ENCODE results near the gene RNF215.

Gene RNF215

DNA sequence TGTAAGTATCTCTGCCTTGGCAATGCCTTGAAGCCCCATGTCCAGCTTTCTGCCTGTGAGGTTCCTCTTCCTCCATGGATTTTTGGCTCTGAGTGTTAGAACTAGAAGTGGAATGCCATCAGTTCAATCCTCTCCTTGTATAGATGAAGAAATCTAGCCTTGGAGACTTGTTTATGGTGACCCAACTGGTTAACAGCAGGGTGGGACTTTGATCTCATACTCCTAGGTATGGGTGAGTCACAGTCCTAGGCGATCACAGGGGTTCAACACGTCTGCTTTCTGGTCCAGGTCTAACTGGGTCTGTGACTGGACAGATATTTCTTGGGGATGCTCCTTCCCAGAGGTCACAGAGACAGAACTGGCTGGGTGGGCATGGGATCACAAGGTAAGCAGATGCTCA lies 29.2 kb upstream of the RNF215 start:
- TF ChIP-seq EZH2phosphoT487 (IDR thresholded peaks at IDR 0.05; ENCODE audit: low read length), result no peak
- TF ChIP-seq, protein P1, sequence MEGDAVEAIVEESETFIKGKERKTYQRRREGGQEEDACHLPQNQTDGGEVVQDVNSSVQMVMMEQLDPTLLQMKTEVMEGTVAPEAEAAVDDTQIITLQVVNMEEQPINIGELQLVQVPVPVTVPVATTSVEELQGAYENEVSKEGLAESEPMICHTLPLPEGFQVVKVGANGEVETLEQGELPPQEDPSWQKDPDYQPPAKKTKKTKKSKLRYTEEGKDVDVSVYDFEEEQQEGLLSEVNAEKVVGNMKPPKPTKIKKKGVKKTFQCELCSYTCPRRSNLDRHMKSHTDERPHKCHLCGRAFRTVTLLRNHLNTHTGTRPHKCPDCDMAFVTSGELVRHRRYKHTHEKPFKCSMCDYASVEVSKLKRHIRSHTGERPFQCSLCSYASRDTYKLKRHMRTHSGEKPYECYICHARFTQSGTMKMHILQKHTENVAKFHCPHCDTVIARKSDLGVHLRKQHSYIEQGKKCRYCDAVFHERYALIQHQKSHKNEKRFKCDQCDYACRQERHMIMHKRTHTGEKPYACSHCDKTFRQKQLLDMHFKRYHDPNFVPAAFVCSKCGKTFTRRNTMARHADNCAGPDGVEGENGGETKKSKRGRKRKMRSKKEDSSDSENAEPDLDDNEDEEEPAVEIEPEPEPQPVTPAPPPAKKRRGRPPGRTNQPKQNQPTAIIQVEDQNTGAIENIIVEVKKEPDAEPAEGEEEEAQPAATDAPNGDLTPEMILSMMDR (IDR thresholded peaks at IDR 0.05; ENCODE audit: low read length), result no peak

DNA sequence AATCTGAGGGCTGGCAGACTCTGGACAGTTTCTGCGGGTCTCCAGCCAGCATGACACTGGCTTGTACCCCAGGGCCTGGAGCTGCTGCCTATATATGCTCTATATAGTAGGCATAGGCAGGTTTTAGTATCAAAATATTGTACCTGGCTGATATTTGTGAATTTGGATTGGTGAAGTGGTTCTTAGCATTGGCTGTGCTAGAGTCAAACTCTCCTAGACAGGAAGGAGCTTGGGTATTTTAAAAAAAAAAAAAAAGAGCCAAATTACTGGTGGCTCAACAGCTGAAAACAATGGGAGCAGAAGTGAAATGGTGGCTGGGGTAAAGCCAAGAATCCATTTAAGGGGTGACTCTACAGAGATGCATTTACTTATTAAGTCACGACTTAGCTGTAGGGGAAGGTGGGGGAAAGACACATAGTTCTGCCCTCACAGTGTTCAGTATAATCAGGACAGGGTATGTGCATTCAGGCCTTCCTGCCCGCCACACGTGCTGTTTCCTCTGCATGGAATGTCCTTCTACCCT lies 27.4 kb upstream of the RNF215 start:
- H3K9me2 ChIP-seq (replicated peaks; ENCODE audit: insufficient read depth, low read length), result no peaks in the 10 kb centered on the region
- no peaks in the 10 kb centered on the region for H3F3A ChIP-seq (ENCODE audit: insufficient read depth, low read length)
- H3K4me1 ChIP-seq (ENCODE audit: low read length), result no peaks in the 10 kb centered on the region
- H3K36me3 ChIP-seq (replicated peaks; ENCODE audit: insufficient read depth, low read length), result no peaks in the 10 kb centered on the region
- no peak overlapping the region for H3K4me2 ChIP-seq (ENCODE audit: low read depth, low read length)
- no peak overlapping the region for H3K9ac ChIP-seq (ENCODE audit: low read length)
- H3K27me3 ChIP-seq (replicated peaks; ENCODE audit: insufficient read depth, low read length), result no peaks in the 10 kb centered on the region
- H3K27ac ChIP-seq (ENCODE audit: low read length), result no peak overlapping the region
- no peaks in the 10 kb centered on the region for H3K9me3 ChIP-seq (replicated peaks; ENCODE audit: insufficient read depth, low read length)
- no peaks in the 10 kb centered on the region for H4K20me1 ChIP-seq (ENCODE audit: insufficient read depth, low read length)
- no peak overlapping the region for H2AFZ ChIP-seq (ENCODE audit: low read length)
- DNase-seq, result no peak
- no peak overlapping the region for H3K4me3 ChIP-seq (ENCODE audit: low read length)
- no peaks in the 10 kb centered on the region for H3K79me2 ChIP-seq (ENCODE audit: low read length)
- TF ChIP-seq, protein P1 (IDR thresholded peaks at IDR 0.05; ENCODE audit: low read length), result no peak
- TF ChIP-seq EZH2 (optimal IDR thresholded peaks at IDR 0.05; ENCODE audit: low read depth, low read length) (no peak), EZH2phosphoT487 (IDR thresholded peaks at IDR 0.05; ENCODE audit: low read length) (no peak)

More for the DNA sequence above, 29.2 kb upstream of the RNF215 start:
- Histone ChIP-seq H3K27ac (ENCODE audit: low read length) (no peak overlapping the region), H3K36me3 (replicated peaks; ENCODE audit: insufficient read depth, low read length) (no peaks in the 10 kb centered on the region), H3F3A (ENCODE audit: insufficient read depth, low read length) (no peaks in the 10 kb centered on the region), H2AFZ (ENCODE audit: low read length) (no peak overlapping the region), H3K9me3 (replicated peaks; ENCODE audit: insufficient read depth, low read length) (no peaks in the 10 kb centered on the region), H3K4me2 (ENCODE audit: low read depth, low read length) (no peak overlapping the region), H3K4me1 (ENCODE audit: low read length) (no peaks in the 10 kb centered on the region), H3K9me2 (replicated peaks; ENCODE audit: insufficient read depth, low read length) (no peaks in the 10 kb centered on the region), H4K20me1 (ENCODE audit: insufficient read depth, low read length) (no peaks in the 10 kb centered on the region), H3K27me3 (replicated peaks; ENCODE audit: insufficient read depth, low read length) (no peaks in the 10 kb centered on the region), H3K79me2 (ENCODE audit: low read length) (no peaks in the 10 kb centered on the region), H3K9ac (ENCODE audit: low read length) (no peak overlapping the region), H3K4me3 (ENCODE audit: low read length) (no peak overlapping the region)
- no peak for DNase-seq

DNA sequence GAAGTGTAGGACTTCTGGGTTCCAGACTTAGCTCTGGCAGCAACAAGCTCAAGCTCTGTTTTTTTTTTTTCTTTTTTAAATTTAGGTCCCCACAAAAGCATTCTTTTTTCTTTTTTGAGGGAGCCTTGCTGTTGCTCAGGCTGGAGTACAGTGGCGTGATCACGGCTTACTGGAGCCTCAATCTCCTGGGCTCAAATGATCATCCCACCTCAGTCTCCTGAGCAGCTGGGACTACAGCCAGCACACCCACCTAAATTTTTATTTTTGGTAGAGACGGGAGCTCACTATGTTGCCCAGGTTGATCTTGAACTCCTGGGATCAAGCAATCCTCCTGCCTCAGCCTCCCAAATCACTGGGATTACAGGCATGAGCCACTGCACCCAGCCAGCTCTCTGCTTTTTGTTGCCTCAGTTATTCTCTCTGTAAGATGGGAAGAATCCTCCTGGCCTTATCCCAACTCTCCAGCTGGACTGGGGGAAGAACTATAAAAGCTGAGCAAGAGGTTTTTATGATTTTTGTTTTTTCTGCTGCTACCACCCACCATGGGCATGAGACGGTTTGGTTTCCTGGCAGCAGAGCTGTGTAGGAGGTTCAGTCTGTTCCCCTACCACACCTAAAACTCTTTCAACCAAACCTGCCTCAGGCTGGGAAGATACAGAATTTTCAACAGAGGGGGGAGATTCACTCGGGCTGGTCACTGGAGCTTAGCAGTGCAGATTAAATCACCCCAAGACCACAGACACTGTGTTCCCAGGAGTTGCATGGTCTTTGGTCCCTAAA lies 26.7 kb upstream of the RNF215 start:
- no peaks in the 10 kb centered on the region for H3K36me3 ChIP-seq (replicated peaks; ENCODE audit: insufficient read depth, low read length)
- H3F3A ChIP-seq (ENCODE audit: insufficient read depth, low read length), result no peaks in the 10 kb centered on the region
- DNase-seq, result no peak
- H3K27ac ChIP-seq (ENCODE audit: low read length), result no peak overlapping the region
- H3K4me3 ChIP-seq (ENCODE audit: low read length), result no peak overlapping the region
- TF ChIP-seq EZH2phosphoT487 (IDR thresholded peaks at IDR 0.05; ENCODE audit: low read length) (no peak), EZH2 (optimal IDR thresholded peaks at IDR 0.05; ENCODE audit: low read depth, low read length) (no peak)
- TF ChIP-seq, protein P1 (IDR thresholded peaks at IDR 0.05; ENCODE audit: low read length), result no peak
- H3K9ac ChIP-seq (ENCODE audit: low read length), result no peak overlapping the region
- no peak overlapping the region for H3K4me2 ChIP-seq (ENCODE audit: low read depth, low read length)
- H3K4me1 ChIP-seq (ENCODE audit: low read length), result no peaks in the 10 kb centered on the region
- no peaks in the 10 kb centered on the region for H3K9me2 ChIP-seq (replicated peaks; ENCODE audit: insufficient read depth, low read length)
- no peak overlapping the region for H2AFZ ChIP-seq (ENCODE audit: low read length)
- H3K79me2 ChIP-seq (ENCODE audit: low read length), result no peaks in the 10 kb centered on the region
- no peaks in the 10 kb centered on the region for H3K9me3 ChIP-seq (replicated peaks; ENCODE audit: insufficient read depth, low read length)
- H3K27me3 ChIP-seq (replicated peaks; ENCODE audit: insufficient read depth, low read length), result no peaks in the 10 kb centered on the region
- H4K20me1 ChIP-seq (ENCODE audit: insufficient read depth, low read length), result no peaks in the 10 kb centered on the region
